G401 (cell line): ENCODE measurements around the gene GALNT13. TPM values are rescaled to one million over a fixed set of nuclear protein-coding genes. Genes with fewer than 3 reads are reported as not detected.
A peak's percentile ranks its signal among the peaks of the same experiment; 100 is the strongest.

ENCODE experiments used
- DNase-seq: peaks from one replicate; pipeline ENCODE4 v3.0.0-alpha.2; 2015; ENCODE audit warnings: low spot score
- in situ Hi-C: cut with HindIII; loops from 2 replicates; pipeline ENCODE4 v1.10.0; 2016; ENCODE audit warnings: low sequenced_read_pairs, mixed read lengths
- total RNA-seq: library from RNA; depleted of rRNA; stranded (reverse); fragments of >200 nt; shearing (Covaris generic); gene quantifications from 2 replicates; pipeline ENCODE4 v1.2.3, GENCODE V29; 2014

The GALNT13 gene
- total RNA-seq, 1 experiment from 2014 or later, result 22.8 TPM

GRCh38 chr2:154259030-154259429 lies 387.3 kb downstream of the GALNT13 start:
- in situ Hi-C loops, result no loop called here
- DNase-seq, result no peak

DNA sequence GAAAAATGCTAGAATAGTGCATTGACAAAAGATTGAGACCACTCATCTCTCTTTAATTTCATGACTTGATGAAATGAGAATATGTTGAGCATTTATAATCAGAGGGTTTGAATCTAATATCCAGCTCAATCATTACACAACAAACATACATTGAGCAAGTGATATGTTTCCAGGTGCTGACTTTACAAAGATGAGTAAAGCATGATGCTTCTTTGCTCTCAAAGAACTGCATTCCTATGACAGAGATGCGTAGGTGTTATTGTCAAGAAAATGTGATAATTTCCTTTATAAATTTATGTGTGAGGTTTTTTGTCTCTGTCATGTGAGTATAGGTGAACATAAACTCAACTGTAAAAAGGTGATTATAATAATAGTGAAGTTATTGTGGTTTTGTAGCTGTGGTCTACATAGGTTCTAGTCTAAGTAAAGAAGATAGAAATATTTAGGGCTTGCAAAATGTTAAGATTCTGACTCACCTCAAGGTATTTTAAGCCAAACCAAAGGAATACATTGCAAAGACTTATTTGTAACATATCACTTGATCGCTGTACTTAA lies 389.8 kb downstream of the GALNT13 start:
- in situ Hi-C loops, result no loop called here

GRCh38 chr2:154263206-154263605 lies 391.5 kb downstream of the GALNT13 start:
- DNase-seq, result no peak

More for the DNA sequence above, 389.8 kb downstream of the GALNT13 start:
- DNase-seq, result no peak

DNA sequence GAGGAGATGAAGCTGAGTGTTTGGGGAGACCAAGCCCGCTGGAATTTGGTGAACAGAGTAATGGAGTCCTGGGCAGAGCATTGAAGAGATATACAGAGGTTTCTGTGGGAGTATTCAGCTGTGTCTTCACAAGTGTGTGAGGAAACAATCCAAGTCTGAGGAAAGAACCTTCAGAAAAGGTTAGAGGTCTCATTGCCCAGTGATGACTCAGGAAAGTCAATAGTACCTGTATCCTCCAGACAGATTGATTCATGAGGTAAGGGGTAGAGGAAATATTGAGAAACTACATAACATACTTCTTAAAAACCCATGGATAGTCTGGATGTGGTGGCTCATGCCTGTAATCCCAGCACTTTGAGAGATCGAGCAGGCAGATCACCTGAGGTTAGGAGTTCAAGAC lies 392.3 kb downstream of the GALNT13 start:
- in situ Hi-C loops, result no loop called here
- no peak for DNase-seq

More at GRCh38 chr2:154263206-154263605, 391.5 kb downstream of the GALNT13 start:
- in situ Hi-C loops, result no loop called here

DNA sequence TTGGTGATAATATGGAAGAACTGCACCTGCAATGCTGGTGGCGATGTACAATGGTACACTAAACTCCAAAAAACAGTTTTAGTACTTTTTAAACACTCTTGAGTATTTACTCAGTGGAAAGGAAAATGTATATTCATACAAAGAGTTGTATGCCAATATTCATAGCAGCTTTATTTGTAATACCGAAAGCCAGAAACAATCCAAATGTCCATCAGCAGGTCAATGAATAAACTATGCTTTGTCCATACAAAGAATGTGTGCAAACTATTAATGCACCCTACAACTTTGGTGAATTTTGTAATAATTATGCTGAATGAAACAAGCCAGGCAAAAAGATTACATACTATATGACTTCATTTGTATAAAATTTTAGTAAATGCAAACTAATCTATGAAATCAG lies 396.3 kb downstream of the GALNT13 start:
- in situ Hi-C loops, result no loop called here
- DNase-seq, result no peak

DNA sequence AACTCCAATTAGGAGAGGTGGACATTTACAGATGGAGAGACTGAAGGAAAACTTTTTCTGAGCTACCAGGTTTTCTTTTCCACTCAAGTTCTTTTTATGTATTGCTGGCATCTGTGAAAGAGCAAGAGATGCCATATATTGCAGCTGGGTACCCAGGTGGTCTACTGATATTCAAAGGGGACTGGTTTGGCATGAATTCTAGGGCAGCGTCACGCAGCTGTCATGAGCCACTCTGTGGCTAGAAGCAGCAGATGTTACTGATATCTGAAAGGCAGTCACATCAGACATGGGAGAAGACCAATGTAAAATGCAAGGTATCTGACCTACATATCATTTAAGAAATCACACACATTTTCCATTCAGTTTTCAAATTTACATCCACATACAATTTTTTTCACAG lies 408.8 kb downstream of the GALNT13 start:
- in situ Hi-C loops, result no loop called here

GRCh38 chr2:154289870-154290269 lies 418.1 kb downstream of the GALNT13 start:
- in situ Hi-C loops, result no loop called here

More for the DNA sequence above, 408.8 kb downstream of the GALNT13 start:
- no peak for DNase-seq

DNA sequence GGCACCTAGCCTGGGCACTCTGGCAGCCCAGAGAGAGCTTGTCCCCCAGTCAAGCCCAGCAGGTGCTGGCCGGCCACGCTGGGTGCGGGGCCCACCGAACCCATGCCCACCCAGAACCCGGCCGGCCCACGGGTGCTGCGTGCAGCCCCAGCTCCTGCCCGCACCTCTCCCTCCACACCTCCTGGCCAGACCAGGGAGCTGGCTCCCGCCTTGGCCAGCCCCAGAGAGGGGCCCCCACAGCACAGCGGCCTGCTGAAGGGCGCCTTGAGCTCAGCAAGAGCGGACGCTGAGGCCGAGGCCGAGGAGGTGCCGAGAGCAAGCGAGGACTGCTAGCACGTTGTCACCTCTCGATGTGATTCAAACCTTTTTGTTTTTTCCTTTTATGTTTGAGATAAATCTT lies 419.8 kb downstream of the GALNT13 start:
- in situ Hi-C loops, result no loop called here
- DNase-seq, result no peak

More at GRCh38 chr2:154289870-154290269, 418.1 kb downstream of the GALNT13 start:
- no peak for DNase-seq

GRCh38 chr2:154291927-154292326 lies 420.2 kb downstream of the GALNT13 start:
- DNase-seq, result no peak
- in situ Hi-C loops, result no loop called here

DNA sequence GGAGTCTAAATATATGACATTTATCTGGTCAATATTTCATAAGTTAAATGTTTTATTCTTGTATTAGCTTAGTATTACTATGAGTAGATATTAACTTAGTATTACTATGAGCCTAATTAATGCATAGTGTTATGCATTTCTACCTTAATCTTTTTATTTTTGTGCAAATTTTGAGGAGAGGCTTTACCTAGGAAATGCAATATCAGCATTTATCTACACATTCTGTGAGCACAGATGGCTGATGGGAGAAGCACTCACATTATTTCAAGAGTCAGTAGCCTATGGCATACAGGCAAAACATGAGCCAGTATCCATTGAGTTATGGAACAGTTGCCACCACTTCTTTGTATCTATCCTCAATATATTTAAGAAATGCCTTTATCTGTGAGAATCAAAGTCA lies 422.1 kb downstream of the GALNT13 start:
- in situ Hi-C loops, result no loop called here
- no peak for DNase-seq

GRCh38 chr2:154306266-154306970 lies 434.7 kb downstream of the GALNT13 start:
- in situ Hi-C loops, result no loop called here
- DNase-seq, result no peak

- DNase-seq, result peak; percentile 27
- in situ Hi-C loops, result no loop called here
Observed at GRCh38 chr2:154307007-154307406, 435.3 kb downstream of the GALNT13 start.

- in situ Hi-C loops, result no loop called here
- peak; percentile 88 for DNase-seq
Observed at GRCh38 chr2:154324601-154325000, 452.9 kb downstream of the GALNT13 start.

- in situ Hi-C loops, result no loop called here
- no peak for DNase-seq
Observed at GRCh38 chr2:154329510-154329909, 457.8 kb downstream of the GALNT13 start.

DNA sequence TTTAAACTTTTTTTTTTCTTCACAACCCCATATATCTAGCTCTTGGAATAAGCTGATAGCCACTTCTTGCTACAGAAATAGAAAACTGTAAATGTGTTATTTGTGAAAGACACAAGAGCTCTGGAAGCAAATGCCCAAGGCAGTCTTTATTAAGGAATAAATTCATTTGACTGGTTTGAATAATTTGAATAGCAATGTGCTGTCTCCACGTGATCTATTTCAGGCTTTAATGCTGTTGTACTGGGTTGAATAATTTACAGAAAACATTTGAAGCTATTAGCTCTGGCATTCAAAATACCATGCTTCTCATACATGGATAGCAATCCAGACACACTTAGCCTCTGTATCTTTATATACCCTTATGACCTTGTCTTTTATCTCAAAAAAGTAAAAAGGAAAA lies 460.1 kb downstream of the GALNT13 start:
- in situ Hi-C loops, result no loop called here
- no peak for DNase-seq

GRCh38 chr2:154336201-154336600 lies 464.5 kb downstream of the GALNT13 start:
- DNase-seq, result no peak
- in situ Hi-C loops, result no loop called here

GRCh38 chr2:154338352-154338967 lies 466.7 kb downstream of the GALNT13 start:
- in situ Hi-C loops, result no loop called here
- DNase-seq, result no peak

- in situ Hi-C loops, result no loop called here
- no peak for DNase-seq
Observed at GRCh38 chr2:154343282-154343681, 471.6 kb downstream of the GALNT13 start.

DNA sequence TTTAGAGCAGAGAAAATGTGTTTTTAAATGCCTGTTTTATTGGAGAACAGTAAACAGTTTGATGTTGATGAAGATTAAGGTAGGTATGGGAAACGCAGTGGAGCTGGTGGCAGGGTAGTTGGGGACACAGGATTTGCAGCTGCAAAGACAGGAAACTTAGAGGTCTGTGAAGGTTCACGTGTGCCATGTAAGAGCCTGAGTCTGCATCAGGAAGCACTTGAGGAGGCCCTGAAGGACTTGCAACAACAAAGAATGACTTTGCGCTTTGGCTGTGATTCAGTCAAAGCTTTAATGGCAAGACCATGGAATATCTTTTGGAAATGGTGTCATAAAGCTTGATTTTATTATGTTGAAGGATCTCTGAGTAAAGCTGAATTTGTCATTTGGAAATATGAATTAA lies 479.2 kb downstream of the GALNT13 start:
- DNase-seq, result no peak
- in situ Hi-C loops, result no loop called here

DNA sequence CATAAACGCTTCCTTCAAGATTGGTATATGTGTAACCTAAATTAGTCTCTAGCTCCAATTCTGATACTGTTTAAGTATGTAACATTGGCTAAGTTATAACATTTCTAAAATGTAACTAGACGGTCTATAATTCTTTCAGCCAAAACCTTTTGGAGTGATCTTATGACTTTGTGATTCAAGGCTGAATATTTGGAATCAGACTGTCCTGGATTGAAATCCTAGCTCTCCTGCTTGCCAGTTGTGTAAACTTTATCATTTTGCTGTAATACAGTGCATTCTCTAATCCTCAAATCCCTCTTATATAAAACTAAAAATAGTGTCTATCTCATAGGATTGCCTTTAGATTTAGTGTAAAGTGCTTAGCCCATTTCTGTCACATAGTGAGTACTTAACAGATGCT lies 489.6 kb downstream of the GALNT13 start:
- DNase-seq, result no peak

DNA sequence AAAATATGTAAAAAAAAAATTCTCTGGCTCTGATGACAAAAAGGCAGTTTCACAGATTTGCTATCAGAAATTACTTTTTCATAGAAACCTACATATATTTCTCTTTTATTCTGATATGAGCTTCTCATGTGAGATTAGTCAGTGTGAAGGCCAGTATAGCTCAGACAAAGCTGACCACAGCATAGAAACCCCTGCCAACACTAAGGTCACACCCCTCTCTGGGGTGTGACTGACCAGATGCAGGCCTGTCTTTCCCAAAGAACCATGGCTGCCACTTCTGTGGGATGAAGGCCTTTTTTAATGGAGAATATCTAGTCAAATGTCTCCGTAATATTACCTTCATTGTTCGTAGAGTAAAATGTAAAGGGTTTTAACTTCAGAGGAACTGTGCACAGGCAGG lies 496.4 kb downstream of the GALNT13 start:
- no peak for DNase-seq
- in situ Hi-C loops, result no loop called here

More for the DNA sequence above, 489.6 kb downstream of the GALNT13 start:
- in situ Hi-C loops, result no loop called here
